Breast epithelium (tissue), 3 donors: ENCODE measurements around the gene CHRM5.

Source experiments
- POLR2A ChIP-seq: fragments of 450-650 bp; IDR thresholded peaks from one replicate; pipeline ENCODE4 v1.6.1; 2016; ENCODE audit warnings: antibody characterized with exemption, mild to moderate bottlenecking, moderate library complexity
- TF ChIP-seq, protein P1 (sequence below), 3 donors: fragments of 450-650 bp; IDR thresholded peaks; one replicate each; pipeline ENCODE4 v1.5.1; 2016 to 2017; ENCODE audit warnings: antibody characterized with exemption in 3 of 3, mild to moderate bottlenecking in 3 of 3, moderate library complexity in 3 of 3

DNA sequence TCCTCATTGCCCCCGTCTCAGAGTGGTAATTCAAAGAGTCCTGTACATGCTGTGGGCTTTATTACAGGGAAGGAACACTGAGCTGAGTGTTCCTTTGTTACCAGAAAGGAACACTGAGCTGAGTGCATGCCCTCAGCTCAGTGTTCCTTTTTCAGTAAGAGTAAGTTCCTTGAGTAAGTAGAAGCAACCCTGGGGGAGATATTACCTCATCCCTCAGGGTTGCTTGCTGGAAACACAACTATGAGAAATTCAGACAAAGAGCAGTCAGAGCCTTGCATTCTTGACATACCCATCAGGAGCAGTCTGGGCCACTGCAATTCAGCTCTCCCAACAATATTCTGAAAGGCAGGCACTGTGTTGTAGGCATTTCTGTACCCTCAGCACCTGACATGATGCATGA is 17.0 kb downstream of the CHRM5 start:
- TF ChIP-seq POLR2A, result no peak
- TF ChIP-seq, protein P1, sequence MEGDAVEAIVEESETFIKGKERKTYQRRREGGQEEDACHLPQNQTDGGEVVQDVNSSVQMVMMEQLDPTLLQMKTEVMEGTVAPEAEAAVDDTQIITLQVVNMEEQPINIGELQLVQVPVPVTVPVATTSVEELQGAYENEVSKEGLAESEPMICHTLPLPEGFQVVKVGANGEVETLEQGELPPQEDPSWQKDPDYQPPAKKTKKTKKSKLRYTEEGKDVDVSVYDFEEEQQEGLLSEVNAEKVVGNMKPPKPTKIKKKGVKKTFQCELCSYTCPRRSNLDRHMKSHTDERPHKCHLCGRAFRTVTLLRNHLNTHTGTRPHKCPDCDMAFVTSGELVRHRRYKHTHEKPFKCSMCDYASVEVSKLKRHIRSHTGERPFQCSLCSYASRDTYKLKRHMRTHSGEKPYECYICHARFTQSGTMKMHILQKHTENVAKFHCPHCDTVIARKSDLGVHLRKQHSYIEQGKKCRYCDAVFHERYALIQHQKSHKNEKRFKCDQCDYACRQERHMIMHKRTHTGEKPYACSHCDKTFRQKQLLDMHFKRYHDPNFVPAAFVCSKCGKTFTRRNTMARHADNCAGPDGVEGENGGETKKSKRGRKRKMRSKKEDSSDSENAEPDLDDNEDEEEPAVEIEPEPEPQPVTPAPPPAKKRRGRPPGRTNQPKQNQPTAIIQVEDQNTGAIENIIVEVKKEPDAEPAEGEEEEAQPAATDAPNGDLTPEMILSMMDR (IDR thresholded peaks at IDR 0.05), result no peak
